HG02642 (cell line): Measurements from ENCODE around the gene FGD5.

Source experiments
- ATAC-seq: cut with Tn5 transposase; IDR thresholded peaks from one replicate; pipeline ENCODE4 v1.9.1; 2021; ENCODE audit warnings: mild to moderate bottlenecking; ENCODE audit not compliant: unreplicated experiment, poor library complexity

The FGD5 gene

GRCh38 chr3:14918356-14918860, 99.6 kb downstream of the FGD5 start:
- no peak for ATAC-seq

- no peak for ATAC-seq
Measured at GRCh38 chr3:14920536-14920935, 101.8 kb downstream of the FGD5 start.

GRCh38 chr3:14921034-14921616, 102.4 kb downstream of the FGD5 start:
- ATAC-seq: peak; percentile 78

GRCh38 chr3:14921811-14922705, 103.3 kb downstream of the FGD5 start:
- no peak for ATAC-seq

- no peak for ATAC-seq
Measured at GRCh38 chr3:14922863-14923262, 104.1 kb downstream of the FGD5 start.

- no peak for ATAC-seq
Measured at GRCh38 chr3:14923476-14923875, 104.7 kb downstream of the FGD5 start.

- no peak for ATAC-seq
Measured at GRCh38 chr3:14925729-14926591, 107.2 kb downstream of the FGD5 start.

GRCh38 chr3:14926592-14926991, 107.8 kb downstream of the FGD5 start:
- ATAC-seq: no peak

- ATAC-seq: no peak
Measured at GRCh38 chr3:14927308-14927707, 108.5 kb downstream of the FGD5 start.

- no peak for ATAC-seq
Measured at GRCh38 chr3:14929310-14930074, 110.7 kb downstream of the FGD5 start.

- no peak for ATAC-seq
Measured at GRCh38 chr3:14933820-14934425, 115.2 kb downstream of the FGD5 start.

GRCh38 chr3:14935592-14936345, 117.0 kb downstream of the FGD5 start:
- ATAC-seq: no peak

GRCh38 chr3:14938954-14939353, 120.2 kb downstream of the FGD5 start:
- ATAC-seq: no peak

- ATAC-seq: no peak
Measured at GRCh38 chr3:14941871-14942270, 123.1 kb downstream of the FGD5 start.

GRCh38 chr3:14943042-14943441, 124.3 kb downstream of the FGD5 start:
- no peak for ATAC-seq

- no peak for ATAC-seq
Measured at GRCh38 chr3:14946236-14946635, 127.5 kb downstream of the FGD5 start.

GRCh38 chr3:14946739-14947099, 128.0 kb downstream of the FGD5 start:
- no peak for ATAC-seq

GRCh38 chr3:14947100-14947885, 128.5 kb downstream of the FGD5 start, which contains the start of gene NR2C2:
NR2C2 (plus strand) TSS chr3:14947583; CDS start chr3:15003915, 56,332 bp downstream.
- ATAC-seq: peak; percentile 65
